Stimulated activated CD4-positive, alpha-beta T cell treated with anti-CD3 and anti-CD28 coated beads, TNF-alpha, amount 100 ng/mL, for 48 hours (primary cell): ENCODE data around the gene YOD1.

Experiments used
- DNase-seq, 3 donors: peaks; one replicate each; pipeline ENCODE4 v3.0.0-alpha.2; 2020; ENCODE audit warnings: low read depth in 3 of 3

The YOD1 gene

DNA sequence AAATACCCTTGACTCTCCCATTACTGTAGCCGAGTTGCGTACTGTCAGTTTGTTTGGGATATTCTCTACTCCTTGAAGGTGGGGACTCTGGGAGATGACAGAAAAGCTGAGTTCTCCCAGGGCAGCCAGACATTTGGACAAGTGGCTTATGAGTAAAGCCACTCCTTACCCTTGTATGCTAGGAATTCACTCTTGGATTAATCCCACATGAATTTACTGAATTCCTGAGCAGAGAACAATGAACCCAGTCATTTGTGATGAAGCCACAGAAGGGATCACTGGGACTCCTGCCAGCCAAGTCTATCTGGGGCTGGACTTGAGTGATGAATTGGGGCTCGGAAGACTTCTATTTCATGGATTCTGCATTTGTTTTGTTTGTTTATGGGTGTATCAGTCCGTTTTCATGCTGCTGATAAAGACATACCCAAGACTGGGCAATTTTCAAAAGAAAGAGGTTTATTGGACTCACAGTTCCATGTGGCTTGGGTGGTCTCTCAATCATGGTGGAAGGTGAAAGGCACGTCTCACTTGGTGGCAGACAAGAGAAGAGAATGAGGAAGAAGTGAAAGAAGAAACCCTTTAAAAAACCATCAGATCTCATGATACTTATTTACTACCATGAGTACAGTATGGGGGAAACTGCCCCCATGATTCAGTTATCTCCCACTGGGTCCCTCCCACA, 43.5 kb downstream of the YOD1 start:
- DNase-seq: no peak

DNA sequence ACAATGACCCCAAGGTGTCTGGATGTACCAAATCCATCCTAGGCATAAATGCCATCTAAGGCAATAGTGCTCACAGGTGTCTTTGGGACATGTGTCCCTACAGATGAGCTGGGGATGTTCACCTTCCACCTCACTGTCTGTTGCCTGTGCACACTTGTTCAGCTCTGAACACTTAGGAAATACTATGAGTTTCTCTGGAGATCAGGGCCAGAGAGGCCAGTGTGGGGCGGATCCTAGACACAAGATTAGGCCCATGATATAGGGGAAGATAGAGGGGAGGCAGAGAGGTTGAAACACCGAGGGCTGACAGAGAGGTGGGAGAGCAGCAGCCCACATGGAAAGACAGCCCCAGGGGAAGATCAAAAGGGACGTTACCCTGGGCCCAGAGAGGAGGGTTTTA, 44.1 kb downstream of the YOD1 start:
- no peak for DNase-seq

DNA sequence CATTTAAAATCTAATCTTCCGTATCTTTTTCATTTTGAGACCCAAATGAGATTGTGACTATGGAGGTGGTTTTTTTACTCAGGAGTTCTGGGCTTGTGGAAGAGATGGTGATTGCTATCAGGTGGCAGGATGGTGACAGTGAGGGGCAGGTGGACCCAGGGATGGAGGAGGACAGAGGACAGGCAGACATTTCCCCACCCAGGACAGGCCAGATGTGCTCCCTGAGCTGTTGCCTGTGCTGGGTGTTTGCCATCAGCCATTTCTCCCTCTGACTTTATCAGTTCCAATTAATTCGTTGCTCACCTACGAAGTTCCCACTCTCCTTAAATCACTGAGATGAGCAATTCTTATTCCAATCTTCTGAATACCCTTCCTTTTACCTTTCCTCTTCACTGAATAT, 44.9 kb downstream of the YOD1 start:
- no peak for DNase-seq

DNA sequence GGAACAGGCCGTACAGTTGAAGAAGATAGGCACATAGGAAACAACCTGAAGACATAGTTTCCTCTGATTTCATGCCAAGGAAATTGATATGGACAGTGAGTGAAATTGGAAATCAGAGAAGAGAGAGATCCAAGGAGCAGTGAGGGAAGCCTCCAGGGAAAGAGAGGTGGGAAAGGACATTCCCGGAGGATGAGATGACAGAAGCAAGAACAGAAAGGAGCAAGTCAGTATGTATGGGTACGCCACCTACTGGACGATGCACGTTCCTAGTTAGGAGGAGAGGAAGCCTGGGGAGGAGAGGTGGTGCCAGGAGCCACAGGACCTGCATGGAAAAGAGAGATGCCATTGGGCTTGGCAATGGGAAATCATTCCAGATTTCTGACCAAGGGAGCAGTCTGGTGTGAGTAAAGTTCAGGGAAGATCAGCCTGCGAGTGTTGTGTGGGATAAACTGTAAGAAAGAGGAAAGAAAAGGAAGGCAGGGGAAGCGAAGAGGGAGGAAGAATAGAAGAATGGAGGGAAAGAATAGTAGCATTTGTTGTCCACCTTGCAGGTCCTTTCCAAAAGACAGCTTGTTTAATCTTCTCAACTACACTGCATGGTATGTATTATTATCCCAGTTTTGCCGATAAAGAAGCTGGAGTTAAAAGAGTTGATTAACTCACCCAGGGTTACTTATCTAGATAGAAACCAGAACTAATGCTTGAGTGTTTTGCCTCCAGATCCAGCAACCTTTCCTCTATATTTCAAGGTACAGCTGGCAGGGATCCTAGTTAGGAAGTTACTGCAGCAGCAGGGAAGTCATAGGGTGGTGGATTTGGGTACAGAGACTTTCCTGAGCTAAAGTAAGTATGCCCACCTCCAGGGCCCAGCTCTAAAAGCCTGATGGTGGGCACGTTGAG, 45.8 kb downstream of the YOD1 start:
- peak in 1 of 3 donors; percentile 17 for DNase-seq

DNA sequence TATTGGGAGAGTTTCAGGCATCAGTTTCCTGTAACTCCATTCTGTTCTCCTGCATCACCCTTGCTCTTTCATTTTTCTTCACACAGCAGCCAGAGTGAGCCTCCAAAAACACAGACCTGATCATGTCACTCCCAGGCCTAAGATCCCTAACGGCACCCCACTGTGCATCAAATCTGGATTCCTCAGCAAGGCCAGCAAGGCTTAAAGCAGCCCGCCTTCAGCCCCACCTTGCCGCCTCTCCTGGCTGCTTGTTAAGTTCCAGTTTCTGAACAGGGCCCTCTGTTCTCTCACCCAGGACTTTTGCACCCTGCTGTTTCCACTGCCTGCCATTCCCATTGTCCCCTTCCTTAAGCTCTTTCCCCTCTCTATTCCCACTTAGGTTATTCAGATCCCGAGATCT, 47.8 kb downstream of the YOD1 start:
- no peak for DNase-seq

DNA sequence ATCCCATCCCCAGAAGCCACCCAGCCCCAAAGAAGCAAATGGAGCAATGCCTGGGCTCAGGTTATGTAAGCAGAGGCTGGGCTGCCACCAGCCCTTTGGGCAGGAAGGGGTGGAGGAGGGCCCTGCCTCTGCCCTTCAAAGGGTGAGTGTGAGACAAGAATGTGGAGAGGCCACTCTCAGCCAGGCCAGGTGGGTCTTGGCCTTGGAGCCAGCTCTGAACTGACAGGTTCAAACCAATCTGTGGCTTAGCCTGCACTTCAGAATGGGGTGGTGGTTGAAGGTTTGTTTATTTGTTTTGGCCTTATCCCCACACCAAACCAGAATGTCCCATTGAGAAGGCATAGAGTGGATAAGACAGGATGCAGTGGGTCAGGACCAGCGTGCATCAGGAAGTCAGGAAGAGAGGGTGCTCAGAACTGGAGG, 48.3 kb downstream of the YOD1 start:
- no peak for DNase-seq

DNA sequence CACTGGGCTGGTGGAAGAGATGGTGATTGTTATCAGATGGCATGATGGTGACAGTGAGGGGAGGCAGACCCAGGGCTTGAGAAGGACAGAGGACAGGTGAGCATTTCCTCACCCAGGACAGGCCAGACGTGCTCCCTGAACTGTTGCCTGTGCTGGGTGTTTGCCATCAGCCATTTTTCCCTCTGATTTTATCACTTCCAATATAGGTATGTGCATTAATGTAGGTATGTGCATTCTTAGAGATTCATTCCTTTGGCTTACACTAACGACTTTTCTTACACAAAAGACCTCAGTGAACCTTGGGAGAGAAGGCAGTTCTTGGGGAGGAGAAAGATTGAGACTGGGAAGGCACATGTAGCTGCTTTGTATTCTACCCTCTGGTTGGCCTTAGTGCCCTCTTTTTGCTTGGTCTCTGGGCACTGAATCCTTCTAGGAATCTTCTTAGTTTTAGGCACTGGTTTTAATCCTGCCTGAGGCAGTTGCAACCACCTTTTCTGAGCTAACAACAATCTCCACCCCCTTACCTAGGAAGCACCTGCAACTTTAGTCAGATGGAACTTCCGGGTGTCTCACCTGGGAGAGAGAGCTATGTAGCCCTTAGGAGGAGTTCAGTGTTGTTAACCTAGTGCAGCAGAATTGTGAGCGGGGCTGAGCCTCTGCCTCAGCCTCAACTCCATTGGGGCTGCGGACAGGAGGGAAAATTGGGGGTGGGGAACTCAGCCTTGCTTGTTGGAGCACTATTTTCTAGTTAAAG, 49.3 kb downstream of the YOD1 start:
- DNase-seq: no peak

DNA sequence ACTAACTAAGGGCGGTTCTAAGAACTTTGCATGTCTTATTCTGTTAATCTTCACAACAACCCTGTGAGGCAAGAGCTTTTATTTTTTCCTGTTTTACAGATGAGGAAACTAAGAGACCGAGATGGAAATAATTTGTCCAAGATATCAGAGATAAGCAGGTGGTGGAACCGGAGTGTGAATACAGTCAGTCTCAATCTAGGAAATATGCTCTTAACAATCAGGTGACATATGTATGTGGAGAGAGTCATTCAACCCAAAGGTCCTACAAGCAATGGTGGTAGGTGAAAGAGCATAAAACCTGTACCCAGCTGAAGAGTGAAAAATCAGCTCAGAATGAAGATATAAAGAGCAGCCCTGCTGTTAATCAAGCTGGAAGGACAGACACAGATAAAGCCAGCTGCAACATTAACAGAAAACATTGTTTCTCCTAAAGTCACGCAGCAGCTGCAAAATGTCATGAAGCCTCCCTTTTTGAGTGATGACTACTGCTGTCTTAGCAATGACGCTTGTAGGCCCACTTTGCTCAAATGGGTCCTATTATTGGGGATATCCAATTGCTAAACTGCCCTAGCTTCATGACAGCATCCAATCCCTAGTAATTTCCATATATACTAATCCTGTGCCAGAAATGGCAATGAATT, 50.2 kb downstream of the YOD1 start:
- no peak for DNase-seq

DNA sequence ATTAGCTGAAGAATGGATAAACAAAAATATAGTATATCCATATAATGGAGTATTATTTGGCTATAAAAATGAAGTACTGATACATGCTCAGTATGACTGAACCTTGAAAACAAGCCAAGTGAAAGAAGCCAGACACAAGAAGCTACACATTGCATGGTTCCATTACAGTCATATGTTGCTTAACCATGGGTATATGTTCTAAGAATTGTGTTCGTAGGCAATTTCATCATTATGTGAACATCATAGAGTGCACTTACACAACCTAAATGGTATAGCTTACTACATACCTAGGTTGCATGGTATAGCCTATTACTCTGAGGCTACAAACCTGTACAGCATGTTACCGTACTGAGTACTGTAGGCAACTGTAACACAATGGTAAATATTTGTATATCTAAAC, 52.2 kb downstream of the YOD1 start:
- no peak for DNase-seq
